Effector memory CD8-positive, alpha-beta T cell (primary cell): ENCODE measurements around the gene PBX4.
"Not testable (repeated sequence)": the region's sequence is repeated elsewhere in the genome, so short reads cannot be mapped to it uniquely, and the experiment has no call there.

ENCODE experiments used
- ATAC-seq: fragments of 150-1000 bp; cut with Tn5 transposase; replicated peaks from 2 replicates; pipeline ENCODE4 v1.10.0; 2021; ENCODE audit warnings: mild to moderate bottlenecking, moderate library complexity
- DNase-seq, 3 experiments: peaks; one replicate each; pipeline ENCODE4 v3.0.0; 2021
- H3K27ac Mint-ChIP-seq, 2 donors: one replicate each; pipeline ENCODE4 v1.8.0; 2022; ENCODE audit warnings: mild to moderate bottlenecking in 2 of 2, mixed read lengths in 2 of 2, moderate library complexity in 2 of 2
- H3K27me3 Mint-ChIP-seq, 2 donors: one replicate each; pipeline ENCODE4 v1.8.0; 2022; ENCODE audit warnings: mixed read lengths in 2 of 2
- H3K36me3 Mint-ChIP-seq: one replicate; pipeline ENCODE4 v1.8.0; 2022; ENCODE audit warnings: mild to moderate bottlenecking, moderate library complexity, mixed read lengths; ENCODE audit not compliant: insufficient read depth
- H3K4me1 Mint-ChIP-seq, 2 donors: one replicate each; pipeline ENCODE4 v1.8.0; 2022; ENCODE audit warnings: low read depth in 2 of 2, mixed read lengths in 2 of 2
- H3K4me3 Mint-ChIP-seq, 2 donors: one replicate each; pipeline ENCODE4 v1.8.0; 2022; ENCODE audit warnings: mild to moderate bottlenecking in 2 of 2, mixed read lengths in 2 of 2, moderate library complexity in 2 of 2
- H3K9me3 Mint-ChIP-seq, 2 donors: one replicate each; pipeline ENCODE4 v1.8.0; 2022; ENCODE audit warnings: mixed read lengths in 2 of 2
- total RNA-seq, 9 experiments: gene quantifications; one replicate each; lab custom pipeline; 2026; lab: John Stamatoyannopoulos, UW

PBX4 gene
- total RNA-seq = 13.3 to 46.5 (median 30.0) reads per million in 9 experiments

- Mint-ChIP-seq H3K4me3 (peak within 1 kb of the TSS; percentile 72 to 91), H3K4me1 (peaks cover 36 to 44% of the 10 kb centered on the region in 2 donors), H3K36me3 (peaks cover 55% of the 10 kb centered on the region), H3K27me3 (no peaks in the 10 kb centered on the region), H3K9me3 (no peaks in the 10 kb centered on the region), H3K27ac (peak within 1 kb of the TSS; percentile 95)
- ATAC-seq (peak; percentile 90), DNase-seq (peak; percentile 99)
These were observed at the start of gene PBX4 for GRCh38 chr19:19618219-19619051. Gene PBX4 (minus strand): TSS chr19:19618687. CDS start chr19:19618629, 58 bp downstream.

DNA sequence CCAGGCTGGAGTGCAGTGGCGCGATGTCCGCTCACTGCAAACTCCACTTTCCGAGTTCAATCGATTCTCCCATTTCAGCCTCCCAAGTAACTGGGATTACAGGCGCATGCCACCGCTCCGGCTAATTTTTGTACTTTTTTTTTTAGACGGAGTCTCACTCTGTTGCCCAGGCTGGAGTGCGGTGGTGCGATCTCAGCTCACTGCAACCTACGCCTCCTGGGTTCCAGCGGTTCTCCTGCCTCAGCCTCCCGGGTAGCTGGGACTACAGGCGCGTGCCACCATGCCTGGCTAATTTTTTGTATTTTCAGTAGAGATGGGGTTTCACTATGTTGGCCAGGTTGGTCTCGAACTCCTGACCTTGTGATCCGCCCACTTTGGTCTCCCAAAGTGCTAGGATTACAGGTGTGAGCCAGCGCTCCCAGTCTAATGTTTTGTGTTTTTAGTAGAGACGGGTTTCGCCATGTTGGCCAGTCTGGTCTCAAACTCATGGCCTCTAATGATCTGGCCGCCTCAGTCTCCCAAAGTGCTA, 47.0 kb upstream of the PBX4 start:
- H3K4me3 Mint-ChIP-seq = peak overlapping the region in 1 of 2 donors; percentile 46
- not testable (repeated sequence) for H3K27me3 Mint-ChIP-seq, DNase-seq, H3K27ac Mint-ChIP-seq, ATAC-seq, H3K9me3 Mint-ChIP-seq
- peaks cover 68% of the 10 kb centered on the region for H3K36me3 Mint-ChIP-seq
- peaks cover 38 to 46% of the 10 kb centered on the region in 2 donors for H3K4me1 Mint-ChIP-seq

DNA sequence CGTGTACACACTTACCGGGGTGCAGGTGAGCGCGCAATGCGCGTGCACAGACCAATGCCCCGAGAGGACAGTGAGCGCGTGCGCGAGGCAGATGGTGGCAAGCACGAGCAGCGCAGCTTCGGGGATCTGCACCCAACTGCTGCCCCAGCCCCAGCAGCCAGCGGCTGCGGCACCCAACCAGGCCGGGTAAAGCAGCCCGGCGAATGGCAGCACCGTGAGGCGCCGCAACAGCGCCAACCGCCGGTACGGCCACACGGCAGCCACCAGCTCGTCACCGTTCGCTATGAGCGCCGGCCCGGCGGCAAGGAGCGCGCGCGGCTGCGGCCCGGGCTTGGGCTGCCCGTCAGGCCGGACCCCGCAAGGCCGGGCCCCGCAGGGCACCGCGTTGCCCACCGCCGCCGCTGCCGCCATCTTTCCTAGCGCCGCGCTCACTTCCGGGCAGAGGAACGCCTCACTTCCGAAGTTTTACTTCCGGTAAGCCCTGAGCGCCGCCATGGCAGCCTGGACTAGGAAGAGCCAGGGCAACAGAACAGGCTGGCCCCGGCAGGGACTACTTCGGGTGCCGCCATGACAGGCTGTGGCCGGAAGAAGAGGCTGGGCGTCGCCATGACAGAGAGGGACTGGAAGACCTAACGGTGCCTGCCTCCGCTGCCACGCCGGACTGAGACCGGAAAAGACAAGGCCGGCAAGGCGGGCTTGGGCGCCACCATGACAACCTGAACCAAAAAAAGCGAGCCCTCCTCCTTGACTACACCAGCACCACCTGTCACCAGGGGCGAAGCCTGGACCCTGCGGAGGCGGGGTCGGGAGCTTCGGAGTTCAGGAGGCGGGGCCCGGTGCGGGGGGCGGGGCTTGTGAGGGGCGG, 45.0 kb upstream of the PBX4 start, which contains the start of gene ATP13A1:
Gene ATP13A1, minus strand, starts transcription at position 421 of the 865 bp plus-strand sequence. Its CDS starts 10 bp downstream, at position 411.
- Mint-ChIP-seq H3K36me3 (peaks cover 67% of the 10 kb centered on the region), H3K4me3 (peak within 1 kb of the TSS; percentile 72 to 84), H3K4me1 (peaks cover 28 to 36% of the 10 kb centered on the region in 2 donors), H3K27ac (peak within 1 kb of the TSS; percentile 89 to 97), H3K9me3 (no peaks in the 10 kb centered on the region), H3K27me3 (no peaks in the 10 kb centered on the region)
- peak; percentile 71 for ATAC-seq
- DNase-seq = peak; percentile 92 to 94 (median 93)

DNA sequence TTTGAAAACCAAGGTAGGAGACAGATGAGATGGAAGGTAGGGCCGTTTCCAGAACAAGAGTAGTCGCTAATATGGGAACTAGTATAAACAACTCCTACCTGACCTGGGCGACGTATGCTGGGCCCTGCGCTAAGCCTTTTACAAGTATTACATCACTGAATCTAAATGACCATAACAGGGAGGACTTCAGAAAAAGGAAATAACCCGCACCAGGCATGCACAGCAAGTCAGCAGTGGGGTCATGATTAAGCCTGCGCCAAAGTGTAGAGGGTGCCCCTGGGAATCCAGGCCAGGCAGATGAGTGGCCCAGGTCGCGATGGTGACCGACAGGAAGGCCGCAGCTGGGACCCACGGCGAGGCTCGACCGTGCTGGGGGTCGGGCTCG, 44.4 kb upstream of the PBX4 start:
- peaks cover 67% of the 10 kb centered on the region for H3K36me3 Mint-ChIP-seq
- DNase-seq (no peak), ATAC-seq (peak; percentile 0)
- no peaks in the 10 kb centered on the region for H3K27me3 Mint-ChIP-seq
- no peaks in the 10 kb centered on the region for H3K9me3 Mint-ChIP-seq
- H3K27ac Mint-ChIP-seq = peak overlapping the region; percentile 89 to 97
- H3K4me1 Mint-ChIP-seq = peaks cover 26 to 30% of the 10 kb centered on the region in 2 donors
- peak overlapping the region; percentile 72 to 84 for H3K4me3 Mint-ChIP-seq

GRCh38 chr19:19662344-19662743, 43.9 kb upstream of the PBX4 start:
- peaks cover 68% of the 10 kb centered on the region for H3K36me3 Mint-ChIP-seq
- H3K4me1 Mint-ChIP-seq = peaks cover 26 to 27% of the 10 kb centered on the region in 2 donors
- DNase-seq = no peak
- H3K27ac Mint-ChIP-seq = peak overlapping the region; percentile 89 to 97
- no peaks in the 10 kb centered on the region for H3K27me3 Mint-ChIP-seq
- peak overlapping the region; percentile 72 to 84 for H3K4me3 Mint-ChIP-seq
- ATAC-seq = no peak
- H3K9me3 Mint-ChIP-seq = no peaks in the 10 kb centered on the region

DNA sequence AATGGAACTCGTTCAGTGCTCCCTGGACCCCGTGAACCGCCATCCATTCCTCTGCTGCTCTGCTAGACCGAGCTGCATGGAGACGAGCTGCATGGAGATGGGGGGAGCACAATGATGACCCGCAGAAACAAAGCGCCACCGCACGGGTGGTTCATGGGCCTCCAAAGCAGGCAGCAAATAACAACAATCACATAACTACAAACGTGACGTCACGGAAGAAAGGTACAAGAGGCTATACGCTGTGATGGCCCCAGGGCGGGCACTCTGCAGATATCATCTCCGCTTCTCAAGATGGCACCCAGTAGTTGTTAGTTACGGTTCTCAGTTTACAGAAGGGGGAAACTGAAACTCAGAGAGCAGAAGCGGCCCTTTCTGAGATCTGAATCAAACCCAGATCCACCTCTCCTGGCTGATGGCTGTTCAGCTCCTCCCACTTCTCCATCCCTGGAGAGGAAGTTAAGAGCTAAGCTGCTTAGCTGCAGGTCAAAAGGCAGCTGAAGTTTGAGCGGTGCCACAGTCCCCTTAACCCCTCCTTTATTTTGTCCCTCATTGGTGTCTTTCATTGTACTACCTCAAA, 43.3 kb upstream of the PBX4 start:
- Mint-ChIP-seq H3K36me3 (peaks cover 67% of the 10 kb centered on the region), H3K4me3 (peak overlapping the region; percentile 72 to 84), H3K27ac (peak overlapping the region; percentile 89 to 97), H3K27me3 (no peaks in the 10 kb centered on the region), H3K4me1 (peaks cover 26 to 27% of the 10 kb centered on the region in 2 donors), H3K9me3 (no peaks in the 10 kb centered on the region)
- DNase-seq = peak; percentile 50 to 62 (median 52)
- ATAC-seq = peak; percentile 28

DNA sequence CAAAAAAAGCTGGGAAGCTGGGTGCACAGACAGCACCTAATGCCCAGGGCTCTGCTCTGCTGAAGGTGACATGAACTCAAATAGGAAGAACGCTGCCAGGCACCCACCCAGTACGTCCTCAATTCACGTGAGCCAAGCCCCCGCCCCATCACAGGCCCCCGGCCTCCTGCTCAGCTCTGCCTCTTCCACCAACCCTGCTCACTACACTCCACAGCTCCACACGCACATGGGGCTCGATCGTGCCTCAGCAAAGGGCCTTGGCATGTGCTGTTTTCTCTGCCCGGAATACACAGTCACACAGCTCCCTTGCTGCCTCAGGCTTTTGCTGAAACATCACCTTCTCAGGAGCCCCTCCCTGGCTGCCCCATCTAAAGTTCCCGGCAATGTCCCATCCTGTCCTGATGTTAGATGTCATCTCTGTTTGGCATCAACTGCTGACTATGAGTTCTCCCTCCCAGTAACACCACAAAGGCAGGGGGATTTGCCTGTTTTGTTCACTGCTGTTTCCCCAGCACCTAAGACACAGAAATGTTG, 42.7 kb upstream of the PBX4 start:
- Mint-ChIP-seq H3K27me3 (no peaks in the 10 kb centered on the region), H3K9me3 (no peaks in the 10 kb centered on the region), H3K4me3 (peak overlapping the region; percentile 72 to 84), H3K27ac (peak overlapping the region; percentile 89 to 97), H3K4me1 (peaks cover 24 to 27% of the 10 kb centered on the region in 2 donors), H3K36me3 (peaks cover 69% of the 10 kb centered on the region)
- DNase-seq (no peak), ATAC-seq (no peak)

DNA sequence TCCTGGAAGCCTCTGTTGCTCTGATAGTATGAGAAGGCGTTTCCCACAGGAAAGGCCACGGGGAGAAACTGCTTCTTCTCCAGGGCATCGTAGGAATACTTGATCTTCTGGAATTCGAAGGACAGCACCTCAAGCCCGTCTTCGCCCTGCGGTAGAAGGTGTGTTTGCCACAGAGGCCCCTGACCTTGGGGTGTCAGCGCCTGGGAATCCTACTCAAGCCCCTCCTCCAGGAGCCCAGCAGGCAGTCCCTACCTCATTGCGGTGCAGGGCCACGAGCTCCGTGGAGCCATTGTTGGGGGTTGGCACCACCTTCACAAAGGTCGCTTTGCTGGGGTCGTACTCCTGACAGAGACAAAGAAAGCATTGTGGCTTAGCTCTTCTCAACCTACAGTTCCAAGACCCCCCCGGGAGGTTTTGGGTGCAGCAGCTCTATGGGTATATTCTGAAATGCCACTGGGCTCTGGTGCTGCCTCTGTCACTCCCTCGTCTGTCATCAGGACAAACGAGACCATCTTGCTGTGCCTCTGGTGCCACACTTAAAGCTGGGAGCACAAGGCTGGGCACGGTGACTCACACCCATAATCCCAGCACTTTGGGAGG, 41.3 kb upstream of the PBX4 start:
- Mint-ChIP-seq H3K4me3 (no peak overlapping the region), H3K27me3 (no peaks in the 10 kb centered on the region), H3K4me1 (peaks cover 24 to 27% of the 10 kb centered on the region in 2 donors), H3K27ac (peak overlapping the region in 1 of 2 donors; percentile 89), H3K9me3 (no peaks in the 10 kb centered on the region), H3K36me3 (peaks cover 71% of the 10 kb centered on the region)
- ATAC-seq = no peak
- DNase-seq = no peak

GRCh38 chr19:19657397-19657783, 38.9 kb upstream of the PBX4 start:
- ATAC-seq = no peak

DNA sequence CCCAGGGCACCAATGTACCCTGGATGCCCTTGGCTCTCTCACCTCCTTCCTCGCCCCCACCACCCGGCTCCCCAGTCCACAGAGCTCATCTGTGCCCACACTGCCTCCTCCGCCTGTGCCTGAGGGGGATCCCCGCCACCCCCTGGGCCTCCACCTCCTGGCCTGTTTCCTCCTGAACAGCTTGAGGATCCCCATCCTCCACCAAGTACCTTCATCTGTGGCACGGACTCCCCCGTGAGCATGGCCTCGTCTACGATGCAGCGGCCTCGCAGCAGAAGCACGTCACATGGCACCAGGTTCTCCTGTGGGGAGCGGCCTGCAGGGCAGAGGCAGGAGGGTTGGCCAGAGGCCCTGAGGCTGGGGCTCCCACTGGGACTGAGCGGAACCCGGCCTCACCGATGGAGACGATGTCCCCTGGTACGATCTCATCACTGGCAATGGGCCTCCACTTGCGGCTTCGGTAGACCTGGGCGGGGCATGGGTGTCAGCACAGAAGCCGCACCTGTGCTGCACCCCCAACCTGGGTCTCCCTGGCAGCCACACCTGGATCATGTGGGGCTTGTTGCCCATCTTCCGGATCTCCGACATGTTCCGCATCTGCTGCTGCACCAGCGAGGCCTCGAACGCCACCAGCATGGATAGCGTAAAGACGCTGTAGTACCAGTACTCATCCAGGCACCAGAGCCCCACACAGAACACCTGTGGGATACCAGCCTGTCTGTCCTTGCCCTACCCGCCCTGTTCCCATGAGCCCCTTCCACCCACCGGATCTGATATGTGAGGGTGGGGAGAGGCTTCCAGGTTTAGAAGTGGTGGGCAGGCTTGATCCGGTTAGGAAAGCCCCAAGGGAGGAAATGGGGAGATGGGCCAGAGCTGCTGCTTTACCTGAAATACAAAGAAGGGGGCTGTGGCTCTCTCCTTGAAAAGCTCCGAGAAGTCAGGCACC, 38.2 kb upstream of the PBX4 start:
- H3K36me3 Mint-ChIP-seq = peaks cover 71% of the 10 kb centered on the region
- peaks cover 13 to 15% of the 10 kb centered on the region in 2 donors for H3K4me1 Mint-ChIP-seq
- peak overlapping the region in 1 of 2 donors; percentile 22 for H3K27ac Mint-ChIP-seq
- ATAC-seq = no peak
- DNase-seq = no peak
- H3K27me3 Mint-ChIP-seq = no peaks in the 10 kb centered on the region
- no peak overlapping the region for H3K4me3 Mint-ChIP-seq
- H3K9me3 Mint-ChIP-seq = no peaks in the 10 kb centered on the region

More at GRCh38 chr19:19657397-19657783, 38.9 kb upstream of the PBX4 start:
- H3K36me3 Mint-ChIP-seq = peaks cover 71% of the 10 kb centered on the region
- no peaks in the 10 kb centered on the region for H3K27me3 Mint-ChIP-seq
- H3K9me3 Mint-ChIP-seq = no peaks in the 10 kb centered on the region
- no peak overlapping the region for H3K27ac Mint-ChIP-seq
- H3K4me3 Mint-ChIP-seq = no peak overlapping the region
- no peak for DNase-seq
- H3K4me1 Mint-ChIP-seq = peaks cover 19 to 21% of the 10 kb centered on the region in 2 donors

- Mint-ChIP-seq H3K4me1 (peaks cover 4 to 5% of the 10 kb centered on the region in 2 donors), H3K4me3 (no peak overlapping the region), H3K9me3 (no peaks in the 10 kb centered on the region), H3K36me3 (peaks cover 70% of the 10 kb centered on the region), H3K27me3 (no peaks in the 10 kb centered on the region), H3K27ac (no peak overlapping the region)
- DNase-seq (no peak), ATAC-seq (no peak)
These were observed 37.3 kb upstream of the PBX4 start for GRCh38 chr19:19655641-19656343.
